GM19099 (cell line): ENCODE data around the gene HELZ.

Experiments used
- POLR2A ChIP-seq: IDR thresholded peaks from 3 replicates; pipeline ENCODE4 v1.6.1; 2011; ENCODE audit warnings: low read depth; ENCODE audit not compliant: insufficient read length; ENCODE audit errors: extremely low read depth

Gene HELZ

GRCh38 chr17:67156269-67157199 is 88.5 kb downstream of the HELZ start:
- no peak for TF ChIP-seq POLR2A

DNA sequence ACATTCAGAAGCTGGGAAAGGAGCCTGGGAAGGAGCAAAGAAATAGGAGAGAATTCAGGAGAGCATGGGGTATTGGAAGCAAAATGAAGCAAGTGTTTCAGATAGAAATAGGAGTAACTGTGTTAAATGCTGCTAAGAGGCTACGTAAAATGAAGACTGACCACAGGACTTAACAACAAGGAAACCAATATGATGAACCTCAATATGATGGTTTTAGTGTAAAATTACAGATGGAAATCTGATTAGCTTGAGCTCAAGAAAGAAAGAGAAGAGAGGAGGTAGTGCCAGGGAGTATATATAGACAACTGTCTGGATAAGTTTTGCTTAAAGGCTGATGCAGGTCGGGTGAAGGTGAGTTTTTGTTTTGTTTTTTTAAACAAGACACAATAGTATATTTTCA is 92.2 kb downstream of the HELZ start:
- no peak for TF ChIP-seq POLR2A

DNA sequence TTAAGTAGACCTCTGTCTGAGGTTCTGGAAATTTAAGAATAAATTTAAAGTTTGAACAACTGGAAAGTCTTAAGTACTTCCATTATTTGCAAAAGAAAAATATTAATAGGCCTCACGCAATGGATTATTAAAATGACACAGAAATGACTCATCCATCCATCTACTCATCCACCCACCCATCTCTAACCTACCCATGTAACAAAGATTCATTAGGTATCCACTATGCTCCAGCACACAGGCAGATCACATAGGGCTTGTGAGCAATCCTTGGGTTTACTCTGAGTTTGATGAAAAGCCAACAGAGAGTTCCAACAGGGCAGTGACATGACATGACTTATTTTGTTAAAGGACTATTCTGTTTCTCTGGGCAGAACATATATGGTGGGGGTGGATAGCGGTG is 93.3 kb downstream of the HELZ start:
- TF ChIP-seq POLR2A = no peak

- TF ChIP-seq POLR2A = no peak
Measured at GRCh38 chr17:67150826-67151225, 94.2 kb downstream of the HELZ start.

DNA sequence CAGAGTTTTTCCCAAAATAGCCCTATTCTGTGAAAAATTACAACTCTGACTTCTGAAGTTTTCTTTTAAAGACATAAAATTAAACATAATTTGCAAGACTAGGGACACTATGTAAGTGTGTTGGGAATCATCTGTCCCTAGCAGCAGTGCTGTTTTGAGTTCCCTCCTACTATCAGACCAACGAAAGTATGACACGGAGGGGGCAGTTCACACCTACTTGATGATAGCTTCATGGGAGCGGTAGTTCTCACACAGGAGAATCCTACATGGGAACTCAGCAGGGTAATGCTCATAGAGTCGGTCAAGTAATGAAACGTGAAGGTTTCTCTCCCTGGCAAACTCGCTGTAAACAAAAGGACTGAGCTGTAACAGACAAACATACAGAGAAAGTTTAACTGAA is 96.6 kb downstream of the HELZ start:
- no peak for TF ChIP-seq POLR2A

- TF ChIP-seq POLR2A = no peak
Measured at GRCh38 chr17:67145183-67145805, 99.7 kb downstream of the HELZ start.

GRCh38 chr17:67143318-67143717 is 101.7 kb downstream of the HELZ start:
- TF ChIP-seq POLR2A = no peak

DNA sequence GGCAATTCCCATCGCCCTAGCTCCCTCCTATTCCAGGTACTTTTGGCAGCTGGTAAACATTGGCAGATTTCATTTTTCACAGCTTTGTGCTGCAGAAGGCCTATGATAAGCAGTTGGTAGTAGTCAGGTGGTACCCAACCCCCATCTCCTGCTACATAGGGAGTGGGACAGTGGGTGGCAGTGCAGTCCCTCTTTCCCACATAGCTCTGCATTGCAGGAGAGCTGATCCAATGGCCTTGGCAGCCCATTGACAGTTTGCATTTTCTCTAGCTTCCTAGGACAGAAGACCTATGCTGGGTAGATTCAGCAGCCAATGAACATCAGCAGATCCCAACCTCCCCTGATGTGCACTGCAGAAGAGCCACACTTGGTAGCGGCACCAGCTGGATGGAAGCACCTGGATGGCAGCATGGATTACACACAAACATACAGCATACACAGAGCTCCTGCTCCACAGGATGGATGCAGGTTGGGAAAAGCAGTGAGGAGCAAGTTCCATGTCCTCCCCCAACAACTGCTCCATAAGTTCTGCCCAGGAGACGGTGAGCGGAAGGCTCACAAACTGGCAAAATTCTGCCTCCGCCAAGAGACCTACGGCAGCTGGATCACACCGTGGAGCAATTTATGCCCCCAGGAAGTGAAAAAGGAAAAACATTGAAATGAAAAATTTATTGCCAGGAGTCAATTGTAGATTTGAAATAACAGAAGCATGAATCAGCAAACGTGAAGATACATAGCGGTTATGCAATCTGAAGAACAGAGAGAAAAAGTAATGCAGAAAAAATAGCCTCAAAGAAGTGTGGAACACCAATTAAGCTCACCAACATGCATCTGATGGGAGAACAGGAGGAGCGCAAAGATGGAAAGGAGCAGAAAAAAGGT is 105.0 kb downstream of the HELZ start:
- no peak for TF ChIP-seq POLR2A

GRCh38 chr17:67139289-67139688 is 105.7 kb downstream of the HELZ start:
- TF ChIP-seq POLR2A = no peak

DNA sequence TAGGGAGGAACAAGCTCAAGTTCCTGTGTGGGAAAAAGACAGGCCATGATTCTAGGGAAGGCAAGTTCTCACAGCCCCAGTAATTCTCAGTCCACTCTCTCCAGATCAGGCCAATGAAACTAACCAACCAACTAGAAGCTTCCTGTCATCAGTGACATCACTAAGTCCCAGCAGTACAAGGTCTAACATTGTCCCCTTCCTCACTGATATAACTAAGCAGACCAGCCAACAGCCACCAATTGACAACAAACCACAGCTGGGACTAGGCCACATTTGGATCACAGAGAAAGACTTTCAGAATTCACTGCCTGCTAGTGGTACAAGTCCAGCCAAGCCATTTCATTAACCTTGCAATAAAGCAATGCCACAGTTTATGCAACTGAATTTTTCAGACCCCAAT is 106.6 kb downstream of the HELZ start:
- no peak for TF ChIP-seq POLR2A

GRCh38 chr17:67137860-67138259 is 107.1 kb downstream of the HELZ start:
- TF ChIP-seq POLR2A = no peak

GRCh38 chr17:67137026-67137370 is 108.0 kb downstream of the HELZ start:
- no peak for TF ChIP-seq POLR2A

DNA sequence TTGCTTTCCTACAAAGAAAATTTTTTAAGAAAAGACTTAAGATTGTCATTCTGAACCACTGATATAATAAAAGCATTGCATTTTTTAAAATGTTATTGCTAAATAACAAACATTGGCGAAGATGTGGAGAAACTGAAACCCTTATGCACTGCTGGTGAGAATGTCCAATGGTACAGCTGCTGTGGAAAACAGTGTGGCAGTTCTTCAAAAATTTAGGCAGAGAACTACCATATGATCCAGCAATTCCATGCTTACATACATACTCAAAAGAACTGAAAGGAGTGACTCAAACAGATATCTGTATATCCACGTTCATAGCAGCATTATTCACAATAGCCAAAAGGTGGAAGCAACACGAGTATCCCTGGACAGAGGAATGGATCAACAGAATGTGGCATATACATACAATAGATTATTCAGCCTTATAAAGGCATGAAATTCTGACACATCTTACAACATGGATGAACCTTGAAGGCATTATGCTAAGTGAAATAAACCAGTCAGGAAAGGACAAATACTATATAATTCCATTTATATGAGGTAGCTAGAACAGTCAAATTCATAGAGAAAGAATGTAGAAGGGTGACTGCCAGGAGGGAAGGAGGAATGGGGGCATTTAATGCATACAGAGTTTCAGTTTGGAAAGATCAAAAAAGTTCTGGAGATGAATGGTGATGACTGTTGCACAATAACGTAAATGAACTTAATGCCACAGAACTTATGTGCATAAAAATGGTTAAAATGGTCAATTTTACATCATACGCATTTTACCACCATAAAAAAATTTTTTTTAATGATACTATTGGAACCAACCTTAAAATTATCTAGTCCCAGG is 108.6 kb downstream of the HELZ start:
- no peak for TF ChIP-seq POLR2A

DNA sequence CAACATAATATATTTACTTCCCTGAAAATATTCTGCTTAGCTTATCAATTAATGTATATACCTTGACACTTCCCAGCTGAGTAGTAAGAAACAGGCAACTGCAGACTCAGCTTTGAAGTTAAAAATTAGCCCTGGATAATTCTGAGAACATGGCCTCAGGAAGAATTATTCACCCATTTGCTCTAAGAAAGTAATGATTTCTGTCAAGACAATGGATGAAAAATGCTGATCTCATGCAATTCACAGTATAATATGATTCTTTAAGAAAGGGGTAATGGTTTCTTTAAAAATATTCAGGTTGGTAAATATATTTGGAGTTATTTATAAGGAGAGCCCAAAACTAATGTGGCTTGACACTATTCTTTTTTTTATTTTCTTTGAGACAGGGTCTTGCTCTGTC is 111.8 kb downstream of the HELZ start:
- TF ChIP-seq POLR2A = no peak

GRCh38 chr17:67132366-67132765 is 112.6 kb downstream of the HELZ start:
- no peak for TF ChIP-seq POLR2A

- no peak for TF ChIP-seq POLR2A
Measured at GRCh38 chr17:67130768-67131167, 114.2 kb downstream of the HELZ start.
